K562 (cell line): ENCODE measurements around the gene CNP. TPM values are rescaled to one million over a fixed set of nuclear protein-coding genes. Genes with fewer than 3 reads are reported as not detected.

Experiments
- ATAC-seq: fragments of 200-7000 bp; cut with Tn5 transposase; 3 replicates; pipeline ENCODE4 v1.9.1; 2020; ENCODE audit warnings: moderate library complexity
- BruUV-seq: library from RNA; stranded (reverse); fragments of 400-500 nt; replicated peaks from 2 replicates; lab custom pipeline; 2021; lab: Mats Ljungman, UMichigan
- CTCF ChIA-PET: fragments of 300-600 bp; formaldehyde crosslinking; extraction: SDS; loops from one replicate; lab custom pipeline; 2021; ENCODE audit warnings: low intra/inter-chr PET ratio; lab: Yijun Ruan, JAX
- POLR2A ChIA-PET: fragments of 300-600, 350-650 bp; sonication (Branson Sonifier 250); formaldehyde crosslinking; extraction: SDS; loops from one replicate; lab custom pipeline; 2021; ENCODE audit warnings: antibody characterized with exemption, inconsistent platforms; lab: Yijun Ruan, JAX
- DNase-seq, 4 experiments: peaks; one replicate each; pipeline versions ENCODE4 v3.0.0 to v3.0.0-alpha.2; 2011 to 2018; ENCODE audit warnings: low spot score in 3 of 4, mixed read lengths in 3 of 4; ENCODE audit errors: extremely low read depth in 1 of 4
- FAIRE-seq: peaks from 2 replicates; lab custom pipeline; 2011; peaks lifted over from hg19 to GRCh38; lab: Jason Lieb, UNC
- H2AFZ ChIP-seq: 2 replicates; pipeline ENCODE4 v1.6.0; 2011; ENCODE audit warnings: low read depth, low read length, control low read depth, inconsistent platforms
- H3K27ac ChIP-seq: fragments of 200-600 bp; 3 replicates; pipeline ENCODE4 v1.8.0; 2011; ENCODE audit warnings: low read depth, mild to moderate bottlenecking, control low read depth, inconsistent platforms, low read length, moderate library complexity, mixed read lengths; ENCODE audit errors: extremely low read depth
- H3K27me3 ChIP-seq, 2 experiments: fragments of 300-600 bp in 1 of 2; 2 replicates in 1 of 2; 3 replicates in 1 of 2; pipeline versions ENCODE4 v1.6.0 to v1.8.0; 2011; ENCODE audit warnings: inconsistent platforms in 2 of 2, low read length in 2 of 2, mild to moderate bottlenecking in 1 of 2, mixed read lengths in 1 of 2, moderate library complexity in 1 of 2; ENCODE audit not compliant: control insufficient read depth in 2 of 2, insufficient read depth in 2 of 2
- H3K36me3 ChIP-seq: fragments of 300-600 bp; 3 replicates; pipeline ENCODE4 v1.8.0; 2011; ENCODE audit warnings: mild to moderate bottlenecking, low read length, inconsistent platforms; ENCODE audit not compliant: control insufficient read depth, insufficient read depth
- H3K4me1 ChIP-seq, 2 experiments: fragments of 200-600 bp in 1 of 2; replicated peaks in 1 of 2; 2 replicates in 1 of 2; 3 replicates in 1 of 2; pipeline versions ENCODE4 v1.5.1 to v1.8.0; 2011; ENCODE audit warnings: inconsistent platforms in 2 of 2, low read length in 2 of 2, mild to moderate bottlenecking in 1 of 2, mixed read lengths in 1 of 2, moderate library complexity in 1 of 2; ENCODE audit not compliant: control insufficient read depth in 2 of 2, insufficient read depth in 2 of 2
- H3K4me2 ChIP-seq: 2 replicates; pipeline ENCODE4 v1.6.1; 2011; ENCODE audit warnings: low read length, control low read depth, inconsistent platforms, mixed read lengths; ENCODE audit not compliant: insufficient read depth
- H3K4me3 ChIP-seq: fragments of 200-600 bp; sonication (generic), shearing (Covaris generic); 2 replicates; pipeline ENCODE4 v1.5.1; 2016; ENCODE audit warnings: control low read depth, inconsistent platforms
- H3K79me2 ChIP-seq: fragments of 200-600 bp; 3 replicates; pipeline ENCODE4 v1.8.0; 2011; ENCODE audit warnings: low read length, inconsistent platforms; ENCODE audit not compliant: control insufficient read depth, insufficient read depth
- H3K9ac ChIP-seq, 2 experiments: 2 replicates each; pipeline versions ENCODE4 v1.6.0 to v1.6.1; 2011; ENCODE audit warnings: low read depth in 2 of 2, low read length in 2 of 2, control low read depth in 1 of 2, inconsistent platforms in 1 of 2, mild to moderate bottlenecking in 1 of 2, mixed read lengths in 1 of 2; ENCODE audit not compliant: insufficient read depth in 1 of 2
- H3K9me1 ChIP-seq: one replicate; pipeline ENCODE4 v1.6.0; 2011; ENCODE audit warnings: inconsistent platforms, mild to moderate bottlenecking, low read length, moderate library complexity; ENCODE audit not compliant: control insufficient read depth, insufficient read depth
- H3K9me3 ChIP-seq: replicated peaks from 2 replicates; pipeline ENCODE4 v1.5.1; 2011; ENCODE audit warnings: low read depth, low read length, inconsistent platforms; ENCODE audit not compliant: control insufficient read depth, insufficient read depth
- H4K20me1 ChIP-seq: replicated peaks from 2 replicates; pipeline ENCODE4 v1.6.1; 2011; ENCODE audit warnings: low read length, inconsistent platforms, mixed read lengths; ENCODE audit not compliant: control insufficient read depth, insufficient read depth
- CHD1 ChIP-seq: fragments of 200-600 bp; sonication (generic); IDR thresholded peaks from one replicate; pipeline ENCODE4 v1.6.1; 2012; ENCODE audit warnings: mild to moderate bottlenecking, moderate library complexity, low read length, inconsistent platforms
- FIP1L1 ChIP-seq: fragments of 200-400 bp; formaldehyde crosslinking; IDR thresholded peaks from 2 replicates; pipeline ENCODE4 v1.6.1; 2018; ENCODE audit warnings: mild to moderate bottlenecking, low read depth, low read length; ENCODE audit not compliant: poor library complexity, severe bottlenecking
- GTF2F1 ChIP-seq: IDR thresholded peaks from 2 replicates; pipeline ENCODE4 v1.6.1; 2011; ENCODE audit warnings: low read depth, low read length, improper control_type of control experiment
- IRF1 ChIP-seq: sonication (generic); formaldehyde crosslinking; IDR thresholded peaks from 2 replicates; pipeline ENCODE4 v1.8.0; 2022; ENCODE audit warnings: missing genetic modification reagents, mild to moderate bottlenecking, borderline replicate concordance
- KAT8 ChIP-seq: fragments of 450-650 bp; IDR thresholded peaks from 2 replicates; pipeline ENCODE4 v1.6.1; 2016; ENCODE audit warnings: low read depth, mild to moderate bottlenecking
- POLR2A ChIP-seq: fragments of 450-650 bp; conservative IDR thresholded peaks from 2 replicates; pipeline ENCODE4 v1.6.1; 2016
- POLR2AphosphoS5 ChIP-seq: IDR thresholded peaks from 2 replicates; pipeline ENCODE4 v1.6.1; 2011; ENCODE audit warnings: mild to moderate bottlenecking, low read depth, low read length, moderate library complexity; ENCODE audit not compliant: control insufficient read depth, insufficient read depth
- RBFOX2 ChIP-seq: fragments of 200-400 bp; formaldehyde crosslinking; IDR thresholded peaks from 2 replicates; pipeline ENCODE4 v1.6.1; 2017; ENCODE audit warnings: low read depth, mild to moderate bottlenecking, low read length, moderate library complexity
- SLC30A9 ChIP-seq: fragments of 250-450 bp; sonication (Bioruptor Pico); IDR thresholded peaks from 2 replicates; pipeline ENCODE4 v1.8.0; 2022; ENCODE audit warnings: mild to moderate bottlenecking, moderate library complexity
- SP2 ChIP-seq: IDR thresholded peaks from 2 replicates; pipeline ENCODE4 v1.6.1; 2011; ENCODE audit warnings: mild to moderate bottlenecking, low read depth, low read length, moderate library complexity; ENCODE audit not compliant: poor library complexity, severe bottlenecking; ENCODE audit errors: extremely low read depth
- TRIM25 ChIP-seq: fragments of 450-650 bp; IDR thresholded peaks from 2 replicates; pipeline ENCODE4 v1.7.0; 2016; ENCODE audit warnings: borderline replicate concordance
- VEZF1 ChIP-seq: fragments of 200-800 bp; sonication (Bioruptor generic); IDR thresholded peaks from 2 replicates; pipeline ENCODE4 v1.6.1; 2017; ENCODE audit warnings: missing genetic modification characterization, missing compliant biosample characterization
- ZFP30 ChIP-seq: fragments of 250-450 bp; sonication (Bioruptor Pico); IDR thresholded peaks from 2 replicates; pipeline ENCODE4 v1.8.0; 2022; ENCODE audit warnings: moderate library complexity, mild to moderate bottlenecking, inconsistent platforms, borderline replicate concordance
- ZNF184 ChIP-seq: sonication (generic); formaldehyde crosslinking; IDR thresholded peaks from 2 replicates; pipeline ENCODE4 v1.5.0; 2020; ENCODE audit warnings: missing genetic modification reagents
- WGBS: fragments of 100-300 bp; shearing (Covaris generic); methylation state at CpG from one replicate; pipeline ENCODE4 v1.1.6; 2016; ENCODE audit warnings: low coverage, mixed read lengths; ENCODE audit not compliant: insufficient coverage; ENCODE audit errors: missing lambda C conversion rate; 5-methylcytosine and 5-hydroxymethylcytosine counted together
- in situ Hi-C: fragments of 300-500 bp; cut with MboI; formaldehyde crosslinking; loops from 4 replicates; pipeline ENCODE4 v1.15.0; 2018; ENCODE audit warnings: inconsistent platforms, mixed read lengths
- intact Hi-C: fragments of 100-400 bp; cut with micrococcal nuclease; formaldehyde crosslinking; loops from 2 replicates; pipeline ENCODE4 v1.14.2; 2022
- polyA plus RNA-seq, 8 experiments: library from polyadenylated mRNA; depleted of rRNA in 4 of 8; stranded (reverse) in 5 of 8; unstranded in 3 of 8; fragments of >200 nt; fragmentation: Nextera tagmentation in 2 of 8; fragmentation: Illumina TruSeq in 1 of 8; extraction: Ambion mirVana in 2 of 8; extraction: Trizol in 1 of 8; gene quantifications; 2 replicates each; pipeline versions ENCODE4 v1.2.1 to v1.2.3, GENCODE V29; 2011 to 2014; ENCODE audit warnings: inconsistent platforms in 1 of 8, missing spikeins in 1 of 8
- total RNA-seq, 7 experiments: library from RNA; depleted of rRNA in 6 of 7; stranded (reverse); fragments of >200 nt in 6 of 7; fragmentation: Illumina TruSeq in 2 of 7; extraction: Trizol in 2 of 7; gene quantifications; 2 replicates each; pipeline versions ENCODE4 v1.2.1 to v1.2.3, GENCODE V29; 2011 to 2021; ENCODE audit warnings: low replicate concordance in 1 of 7

Gene CNP
- total and polyA plus RNA-seq, 9 of the 15 experiments (the other 6 are each of a cell fraction or from before 2014, with no cell fraction given), result 1.7 to 52.0 (median 29.1) TPM

- TF ChIP-seq IRF1 (CRISPR knock-in tag) (no peak), GTF2F1 (no peak)
These were observed 736 bp downstream of the CNP start (continued) for GRCh38 chr17:41967141-41967920.

DNA sequence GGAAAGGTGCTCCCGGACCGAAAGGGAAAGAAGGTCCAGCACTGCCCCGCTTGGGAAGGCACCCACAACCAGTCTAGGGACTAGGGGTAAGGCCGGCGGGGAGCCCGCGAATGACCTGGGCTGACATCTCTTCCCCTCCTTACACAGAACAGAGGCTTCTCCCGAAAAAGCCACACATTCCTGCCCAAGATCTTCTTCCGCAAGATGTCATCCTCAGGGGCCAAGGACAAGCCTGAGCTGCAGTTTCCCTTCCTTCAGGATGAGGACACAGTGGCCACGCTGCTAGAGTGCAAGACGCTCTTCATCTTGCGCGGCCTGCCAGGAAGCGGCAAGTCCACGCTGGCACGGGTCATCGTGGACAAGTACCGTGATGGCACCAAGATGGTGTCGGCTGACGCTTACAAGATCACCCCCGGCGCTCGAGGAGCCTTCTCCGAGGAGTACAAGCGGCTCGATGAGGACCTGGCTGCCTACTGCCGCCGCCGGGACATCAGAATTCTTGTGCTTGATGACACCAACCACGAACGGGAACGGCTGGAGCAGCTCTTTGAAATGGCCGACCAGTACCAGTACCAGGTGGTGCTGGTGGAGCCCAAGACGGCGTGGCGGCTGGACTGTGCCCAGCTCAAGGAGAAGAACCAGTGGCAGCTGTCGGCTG is 1.5 kb downstream of the CNP start:
- no peak for ATAC-seq
- Histone ChIP-seq H3K9me1 (peaks cover 3% of the 10 kb centered on the region), H3K27me3 (no peaks in the 10 kb centered on the region), H3K4me2 (peak overlapping the region; percentile 96; the same call in 1 of the 2 replicates), H3K27ac (no peak overlapping the region; the same call in 2 of the 3 replicates), H4K20me1 (no peaks in the 10 kb centered on the region; the same call in 1 of the 2 replicates), H2AFZ (no peak overlapping the region), H3K36me3 (peaks cover 41% of the 10 kb centered on the region; the same call in 2 of the 3 replicates), H3K79me2 (peaks cover 16% of the 10 kb centered on the region), H3K9me3 (no peaks in the 10 kb centered on the region; the same call in 1 of the 2 replicates), H3K4me1 (peaks cover 10 to 37% of the 10 kb centered on the region in 2 experiments; a peak in 4 of 5 replicates), H3K9ac (peak overlapping the region; percentile 88 to 93; a peak in 2 of 4 replicates), H3K4me3 (peak overlapping the region; percentile 95; the same call in 1 of the 2 replicates)
- 95% methylated on average over 23 of the region's 37 CpGs for WGBS
- DNase-seq, result no peak
- in situ Hi-C loops, result no loop called here
- no peak for FAIRE-seq
- BruUV-seq, result no TSS peak
- POLR2A ChIA-PET, result interaction anchor here (0.6 to 1.9 kb wide), 6 partner anchors 9 to 21 kb away, joined by 3 to 8 read pairs (median 4); no protein-coding TSS in a partner anchor
- CTCF ChIA-PET, result no interaction called here
- intact Hi-C loops, result loop anchor here (5.0 kb wide), 1 partner anchor 59 kb away; no protein-coding TSS in a partner anchor
- TF ChIP-seq VEZF1, result no peak
- TF ChIP-seq CHD1, result no peak
- peak; percentile 5 for TF ChIP-seq FIP1L1
- TF ChIP-seq KAT8, result no peak
- 0 out of 2 replicates have a peak, but pooled peaks have one; percentile 8 for TF ChIP-seq POLR2A
- 0 out of 2 replicates have a peak, but pooled peaks have one; percentile 33 for TF ChIP-seq RBFOX2
- no peak for TF ChIP-seq TRIM25
- no peak for TF ChIP-seq ZNF184
- no peak for TF ChIP-seq SLC30A9 (CRISPR knock-in tag)
- no peak for TF ChIP-seq SP2
- no peak for TF ChIP-seq ZFP30
- TF ChIP-seq POLR2AphosphoS5, result 0 out of 2 replicates have a peak, but pooled peaks have one; percentile 9
